NCI-H2081 treated with DMSO at 0.1 percent for 48 hours (cell line): Measurements from ENCODE around the gene HEPN1.

ENCODE experiments used
- DNase-seq: peaks from one replicate; lab custom pipeline; 2025; lab: John Stamatoyannopoulos, UW

HEPN1 gene

DNA sequence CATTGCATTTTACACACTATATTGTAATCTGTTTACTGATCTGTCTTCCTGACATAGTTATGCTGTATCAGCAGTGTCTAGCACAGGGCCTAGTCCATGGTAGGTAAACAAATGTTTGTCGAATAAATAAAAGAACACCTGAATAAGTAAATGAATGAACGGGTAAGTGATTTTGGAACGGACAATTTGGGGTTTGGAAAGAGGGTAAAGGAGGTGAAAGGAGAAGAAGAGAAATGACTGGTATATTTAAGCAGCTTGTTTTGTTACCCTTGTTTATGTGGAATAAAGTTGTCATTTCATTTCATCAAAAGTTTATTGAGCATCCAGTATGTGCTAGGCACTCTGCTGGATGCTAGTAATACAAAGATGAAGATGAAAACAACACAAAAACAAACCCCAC lies at the start of gene HEPN1:
Gene HEPN1 (plus strand): TSS at position 301 of the 400 bp plus-strand sequence.
- DNase-seq, result no peak

DNA sequence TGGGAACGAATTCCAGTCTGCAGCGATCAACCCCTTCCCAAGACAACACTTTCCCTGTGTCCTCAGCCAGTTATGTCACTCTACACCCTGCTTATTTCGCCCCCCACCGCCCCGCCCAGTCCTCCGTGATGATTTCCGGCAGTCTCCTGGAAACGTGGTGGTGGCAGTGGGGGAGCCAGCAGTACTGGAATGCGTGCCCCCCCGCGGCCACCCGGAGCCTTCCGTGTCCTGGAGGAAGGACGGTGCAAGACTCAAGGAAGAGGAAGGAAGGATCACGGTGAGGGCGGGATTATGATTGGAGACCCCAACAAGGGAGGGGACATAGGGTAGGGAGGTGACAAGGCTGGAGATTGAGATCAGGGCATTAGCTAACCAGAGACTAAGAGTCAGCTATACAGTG lies 49.7 kb upstream of the HEPN1 start:
- DNase-seq, result no peak

DNA sequence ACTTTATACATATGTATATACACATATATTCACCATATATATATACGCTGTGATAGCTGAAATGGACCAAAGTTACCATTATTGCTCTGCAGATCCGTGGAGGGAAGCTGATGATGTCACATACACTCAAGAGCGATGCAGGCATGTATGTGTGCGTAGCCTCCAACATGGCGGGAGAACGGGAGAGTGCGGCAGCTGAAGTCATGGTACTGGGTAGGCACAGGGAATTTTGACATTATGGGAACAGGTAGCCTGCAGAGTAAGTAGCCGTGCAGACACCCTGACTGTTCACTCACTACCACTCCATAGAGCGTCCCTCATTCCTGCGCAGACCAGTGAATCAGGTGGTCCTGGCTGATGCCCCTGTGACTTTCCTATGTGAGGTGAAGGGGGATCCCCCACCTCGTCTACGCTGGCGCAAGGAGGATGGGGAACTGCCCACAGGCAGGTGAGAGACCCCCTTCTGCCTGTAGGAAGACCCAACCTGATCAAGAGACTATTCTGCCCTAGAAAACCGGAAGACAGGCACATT lies 49.1 kb upstream of the HEPN1 start:
- no peak for DNase-seq

DNA sequence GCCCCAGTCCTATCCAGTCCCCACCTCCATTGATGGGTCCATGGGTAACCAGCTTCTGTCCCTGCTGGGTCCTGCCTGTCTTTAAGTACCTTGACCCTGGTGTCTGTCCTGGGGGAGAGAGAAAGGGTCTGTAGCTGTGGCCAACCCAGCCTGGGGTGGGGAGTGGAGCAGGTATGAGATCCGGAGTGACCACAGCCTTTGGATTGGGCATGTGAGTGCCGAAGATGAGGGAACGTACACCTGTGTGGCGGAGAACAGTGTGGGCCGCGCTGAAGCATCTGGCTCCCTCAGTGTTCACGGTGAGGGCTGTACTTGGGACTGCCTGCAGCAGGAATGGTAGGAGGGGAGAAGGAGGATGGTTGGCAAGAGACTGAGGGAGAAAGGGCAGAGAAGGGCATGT lies 48.6 kb upstream of the HEPN1 start:
- DNase-seq, result no peak

DNA sequence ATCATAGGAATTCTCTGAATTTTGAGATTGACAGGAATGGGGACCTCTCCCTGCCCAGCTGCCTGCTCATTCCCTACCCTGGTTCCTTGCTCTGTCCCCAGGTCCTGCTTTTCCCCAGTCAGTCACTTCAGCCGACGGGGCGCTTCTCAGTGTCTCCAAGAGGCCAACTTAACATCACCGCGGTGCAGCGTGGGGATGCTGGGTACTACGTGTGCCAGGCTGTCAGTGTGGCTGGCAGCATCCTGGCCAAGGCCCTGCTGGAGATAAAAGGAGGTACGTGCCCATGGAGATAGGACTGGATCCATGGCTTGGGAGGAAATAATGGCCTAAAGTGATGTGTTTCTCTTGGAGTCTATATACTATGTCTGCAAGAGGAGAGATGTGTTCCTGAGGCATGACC lies 46.8 kb upstream of the HEPN1 start:
- no peak for DNase-seq

DNA sequence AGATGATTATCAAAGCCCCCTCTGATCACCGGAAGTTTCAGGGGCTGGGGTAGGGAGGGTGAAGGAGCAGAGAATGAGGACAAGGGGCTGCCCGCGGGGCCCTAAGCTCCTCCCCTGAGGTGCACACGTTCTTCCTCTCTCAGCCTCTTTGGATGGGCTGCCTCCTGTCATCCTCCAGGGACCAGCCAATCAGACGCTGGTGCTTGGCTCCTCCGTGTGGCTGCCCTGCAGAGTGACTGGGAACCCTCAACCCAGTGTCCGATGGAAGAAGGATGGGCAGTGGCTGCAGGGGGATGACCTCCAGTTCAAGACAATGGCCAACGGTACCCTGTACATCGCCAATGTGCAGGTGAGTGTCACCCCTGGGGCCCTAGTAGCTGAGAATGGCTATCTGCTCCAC lies 46.3 kb upstream of the HEPN1 start:
- DNase-seq, result no peak

DNA sequence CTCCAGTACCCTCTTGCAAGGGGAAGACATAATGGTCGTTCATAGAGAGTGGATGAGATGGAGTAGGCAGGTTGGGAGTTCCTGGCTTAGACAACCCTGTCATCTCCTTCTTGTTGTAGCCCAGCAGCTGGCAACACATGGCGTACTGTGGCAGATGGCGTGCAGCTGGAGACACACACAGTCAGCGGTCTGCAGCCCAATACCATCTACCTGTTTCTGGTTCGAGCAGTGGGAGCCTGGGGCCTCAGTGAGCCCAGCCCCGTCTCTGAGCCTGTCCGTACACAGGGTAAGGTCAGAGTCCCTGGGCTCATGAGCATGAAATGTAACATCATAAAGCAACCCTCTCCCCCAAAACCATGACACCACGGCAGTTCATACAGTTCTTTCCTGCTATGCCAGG lies 45.1 kb upstream of the HEPN1 start:
- no peak for DNase-seq

DNA sequence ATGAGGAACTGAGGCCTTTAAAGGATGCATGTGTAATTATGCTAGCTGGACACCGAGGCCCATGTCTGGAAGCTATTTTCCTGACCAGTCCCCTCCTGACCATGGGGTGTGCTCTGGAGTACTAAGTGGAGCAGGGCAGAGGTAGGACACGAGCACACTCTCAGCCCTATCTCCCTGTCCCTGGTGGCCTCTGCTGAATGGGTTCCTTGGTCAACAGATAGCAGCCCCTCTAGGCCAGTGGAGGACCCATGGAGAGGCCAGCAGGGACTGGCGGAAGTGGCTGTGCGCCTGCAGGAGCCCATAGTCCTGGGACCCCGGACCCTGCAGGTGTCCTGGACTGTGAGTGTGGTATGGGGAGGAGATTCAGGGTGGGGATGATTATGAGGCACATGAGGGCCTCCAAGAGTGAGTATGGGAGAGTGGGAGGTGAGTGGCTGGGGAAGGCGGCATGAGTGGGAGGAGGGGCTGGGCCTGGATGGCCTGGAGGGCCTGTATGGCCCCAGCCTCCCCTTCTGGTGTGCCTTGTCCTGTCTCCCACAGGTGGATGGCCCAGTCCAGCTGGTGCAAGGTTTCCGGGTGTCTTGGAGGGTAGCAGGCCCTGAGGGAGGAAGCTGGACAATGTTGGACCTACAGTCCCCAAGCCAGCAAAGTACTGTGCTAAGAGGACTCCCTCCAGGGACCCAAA lies 44.3 kb upstream of the HEPN1 start:
- DNase-seq, result no peak

DNA sequence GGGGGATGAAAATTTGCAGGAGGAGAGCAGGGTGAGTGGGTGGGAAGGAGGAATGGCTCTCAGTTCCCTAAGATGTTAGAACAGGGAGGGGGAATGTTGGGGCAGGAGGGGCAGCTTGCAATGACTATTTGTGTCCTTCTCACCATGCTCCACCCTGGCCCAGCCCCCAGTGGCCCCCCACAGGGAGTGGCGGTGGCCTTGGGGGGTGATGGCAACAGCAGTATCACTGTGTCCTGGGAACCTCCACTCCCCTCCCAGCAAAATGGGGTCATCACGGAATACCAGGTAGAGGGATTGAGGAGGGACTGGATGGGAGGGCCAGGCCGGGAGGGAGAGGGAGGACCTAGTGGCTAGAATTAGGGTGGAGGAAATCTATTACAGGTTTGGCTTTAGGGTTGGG lies 43.6 kb upstream of the HEPN1 start:
- DNase-seq, result no peak

DNA sequence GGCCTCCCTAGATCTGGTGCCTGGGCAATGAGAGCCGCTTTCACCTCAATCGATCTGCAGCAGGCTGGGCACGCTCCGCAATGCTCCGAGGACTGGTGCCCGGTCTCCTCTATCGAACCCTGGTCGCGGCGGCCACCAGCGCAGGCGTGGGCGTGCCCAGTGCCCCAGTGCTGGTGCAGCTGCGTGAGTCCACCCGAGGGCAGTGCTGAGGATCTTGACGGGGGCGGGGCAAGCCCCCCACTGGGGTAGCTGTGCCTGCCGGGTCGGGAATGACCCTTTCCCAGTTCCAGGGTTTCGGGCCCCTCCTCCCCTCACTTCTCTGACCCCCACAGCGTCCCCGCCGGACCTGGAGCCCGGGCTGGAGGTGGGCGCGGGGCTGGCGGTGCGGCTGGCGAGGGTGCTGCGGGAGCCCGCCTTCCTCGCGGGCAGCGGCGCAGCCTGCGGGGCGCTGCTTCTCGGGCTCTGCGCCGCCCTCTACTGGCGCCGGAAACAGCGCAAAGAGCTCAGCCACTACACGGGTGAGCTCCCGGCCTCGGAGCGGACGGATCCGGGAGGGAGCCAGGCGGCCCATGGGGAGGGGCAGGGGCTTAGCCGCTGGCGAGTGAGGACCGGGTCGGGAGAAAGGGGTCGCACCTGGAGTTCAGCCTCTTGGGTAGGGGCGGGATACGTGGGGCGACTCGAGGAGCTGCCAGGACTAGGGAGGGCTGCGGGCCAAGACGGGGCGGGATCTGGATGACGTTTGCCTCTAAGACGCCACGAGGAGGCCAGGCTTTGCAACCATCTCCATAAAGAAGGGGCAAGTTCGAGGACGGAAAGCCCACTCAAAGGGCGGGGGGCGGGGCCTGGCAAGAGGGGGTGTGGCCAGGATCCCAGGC lies 42.9 kb upstream of the HEPN1 start:
- DNase-seq, result no peak

DNA sequence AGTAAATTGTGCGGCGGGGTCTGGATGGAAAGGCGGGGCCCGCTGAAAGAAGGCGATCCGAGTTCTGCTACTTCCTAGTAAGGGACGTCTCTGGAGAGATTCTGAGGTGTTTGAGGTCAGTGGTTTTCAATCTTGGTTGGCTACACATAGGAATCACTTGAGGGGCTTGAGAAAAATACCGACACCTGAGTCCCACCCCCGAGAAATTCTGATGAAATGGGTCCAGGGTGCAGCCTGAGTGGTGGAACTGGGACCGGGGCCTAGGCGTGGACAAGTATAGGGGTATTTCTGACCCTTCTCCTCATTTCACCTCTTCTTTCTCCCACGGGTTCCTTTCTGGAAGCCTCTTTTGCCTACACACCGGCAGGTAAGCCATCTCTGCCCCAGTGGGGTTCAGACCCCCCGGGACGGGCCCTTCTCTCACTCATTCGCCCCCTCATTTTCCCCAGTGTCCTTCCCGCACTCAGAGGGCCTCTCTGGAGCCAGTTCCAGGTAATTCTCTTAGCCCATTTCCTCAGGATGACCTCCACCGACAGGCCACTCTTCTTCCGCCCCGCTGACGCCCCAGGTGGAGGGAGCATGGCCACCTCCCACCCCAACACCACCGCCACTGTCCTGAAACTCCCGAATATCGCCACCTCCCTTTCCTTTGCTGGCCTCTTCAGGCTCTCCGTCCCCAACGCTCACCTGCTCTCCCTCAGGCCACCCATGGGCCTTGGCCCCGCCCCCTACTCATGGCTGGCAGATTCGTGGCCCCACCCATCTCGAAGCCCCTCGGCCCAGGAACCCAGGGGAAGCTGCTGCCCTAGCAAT lies 42.0 kb upstream of the HEPN1 start:
- no peak for DNase-seq

DNA sequence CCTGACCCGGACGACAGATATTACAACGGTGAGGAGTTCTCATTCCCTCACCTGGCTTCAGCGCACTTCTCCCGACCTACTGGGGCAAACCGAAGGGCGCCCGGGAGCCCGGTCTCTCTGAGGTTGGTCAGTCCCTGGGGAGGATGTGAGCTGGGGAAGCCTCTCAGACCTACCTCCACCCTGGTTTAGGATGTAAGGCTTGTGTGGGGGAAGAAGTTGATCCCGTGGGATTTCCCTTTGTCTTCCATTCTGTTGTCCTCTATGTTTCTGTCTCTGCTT lies 41.5 kb upstream of the HEPN1 start:
- no peak for DNase-seq

DNA sequence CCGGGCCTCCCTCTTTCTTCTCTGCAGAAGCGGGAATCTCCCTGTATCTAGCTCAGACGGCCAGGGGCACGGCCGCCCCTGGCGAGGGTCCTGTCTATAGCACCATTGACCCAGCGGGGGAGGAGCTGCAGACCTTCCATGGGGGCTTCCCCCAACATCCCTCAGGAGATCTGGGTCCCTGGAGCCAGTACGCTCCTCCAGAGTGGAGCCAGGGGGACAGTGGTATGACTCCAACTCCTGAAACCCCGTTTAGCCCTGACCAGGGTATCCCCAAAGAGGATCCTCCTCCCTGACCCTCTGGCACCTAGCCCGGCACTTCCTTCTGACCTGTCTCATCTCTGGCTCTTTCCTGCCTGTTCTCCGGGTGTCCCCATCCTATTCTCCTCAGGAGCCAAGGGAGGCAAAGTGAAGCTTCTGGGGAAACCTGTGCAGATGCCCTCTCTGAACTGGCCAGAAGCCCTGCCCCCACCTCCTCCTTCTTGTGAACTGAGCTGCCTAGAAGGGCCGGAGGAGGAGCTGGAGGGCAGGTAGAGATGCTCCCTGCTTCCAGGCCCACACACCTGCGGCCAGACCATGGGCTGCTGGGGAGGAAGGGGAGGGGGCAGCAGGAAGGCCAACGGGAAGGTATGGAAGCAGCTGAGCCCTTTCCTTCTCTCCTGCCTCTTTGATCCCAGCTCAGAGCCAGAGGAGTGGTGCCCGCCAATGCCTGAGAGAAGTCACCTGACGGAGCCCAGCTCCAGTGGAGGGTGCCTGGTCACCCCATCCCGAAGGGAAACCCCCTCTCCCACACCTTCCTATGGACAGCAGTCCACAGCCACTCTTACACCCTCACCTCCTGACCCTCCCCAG lies 40.9 kb upstream of the HEPN1 start:
- no peak for DNase-seq

DNA sequence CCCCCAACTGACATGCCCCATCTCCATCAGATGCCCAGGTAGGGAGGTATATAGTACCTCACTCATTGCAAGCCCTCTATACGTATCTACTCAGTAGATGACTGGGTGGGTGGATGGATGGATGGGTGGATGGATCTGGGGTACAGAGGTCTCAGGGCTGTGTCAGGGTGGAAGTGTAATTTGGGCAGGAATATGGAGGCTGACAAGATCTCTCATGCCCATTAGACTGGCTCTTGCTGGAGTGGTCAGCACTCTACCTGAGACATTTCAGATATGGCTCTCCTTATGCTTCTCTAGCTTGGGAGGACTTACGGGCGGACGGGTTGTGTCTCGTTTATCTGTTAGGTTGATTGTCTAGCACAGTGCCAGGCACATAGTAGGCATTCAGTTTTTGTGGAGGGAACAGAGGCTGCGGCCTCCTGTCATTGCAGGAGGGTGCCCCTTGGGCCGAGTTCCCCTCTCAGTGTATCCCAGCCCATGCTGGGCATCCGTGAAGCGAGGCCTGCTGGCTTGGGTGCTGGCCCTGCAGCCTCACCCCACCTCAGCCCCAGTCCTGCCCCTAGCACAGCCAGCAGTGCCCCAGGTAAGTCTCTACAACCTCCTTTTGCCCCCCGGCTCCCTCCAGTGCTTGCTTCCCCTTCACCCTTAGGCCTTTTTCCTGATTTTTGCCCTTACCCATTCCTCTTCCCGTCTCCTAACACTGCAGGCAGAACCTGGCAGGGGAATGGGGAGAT lies 40.1 kb upstream of the HEPN1 start:
- DNase-seq, result no peak

DNA sequence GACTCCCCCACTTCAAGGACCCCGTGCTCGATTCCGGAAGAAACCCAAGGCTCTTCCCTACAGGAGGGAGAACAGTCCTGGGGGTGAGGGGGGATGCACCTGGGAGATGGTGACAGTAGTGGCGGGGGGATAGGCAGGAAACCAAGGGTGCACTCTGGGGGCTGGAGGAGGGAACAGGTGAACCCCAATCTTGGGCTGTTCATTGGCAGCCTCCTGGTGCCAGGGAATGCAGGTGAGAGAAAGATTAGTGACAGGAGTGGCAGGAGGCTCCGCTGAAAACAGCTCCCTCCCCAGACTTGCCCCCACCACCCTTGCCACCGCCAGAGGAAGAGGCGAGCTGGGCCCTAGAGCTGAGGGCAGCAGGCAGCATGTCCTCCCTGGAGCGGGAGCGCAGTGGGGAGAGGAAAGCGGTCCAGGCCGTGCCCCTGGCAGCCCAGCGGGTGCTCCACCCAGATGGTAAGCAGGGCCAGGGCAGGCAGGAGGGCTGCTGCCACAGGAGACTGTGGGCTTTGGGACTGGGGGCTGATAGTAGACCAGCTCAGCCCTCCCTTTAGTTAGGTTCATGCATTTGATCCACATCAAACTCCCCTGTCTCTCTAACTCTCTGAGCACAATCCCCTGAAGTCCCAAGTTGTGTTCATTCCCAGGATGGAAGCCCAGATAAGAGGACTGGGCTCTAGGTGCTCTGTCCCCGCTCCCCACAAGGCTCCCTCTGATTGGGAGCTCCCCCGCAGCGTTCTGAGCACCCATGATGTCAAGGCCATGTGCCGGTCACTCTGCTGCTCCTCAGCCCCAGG lies 39.4 kb upstream of the HEPN1 start:
- DNase-seq, result no peak

DNA sequence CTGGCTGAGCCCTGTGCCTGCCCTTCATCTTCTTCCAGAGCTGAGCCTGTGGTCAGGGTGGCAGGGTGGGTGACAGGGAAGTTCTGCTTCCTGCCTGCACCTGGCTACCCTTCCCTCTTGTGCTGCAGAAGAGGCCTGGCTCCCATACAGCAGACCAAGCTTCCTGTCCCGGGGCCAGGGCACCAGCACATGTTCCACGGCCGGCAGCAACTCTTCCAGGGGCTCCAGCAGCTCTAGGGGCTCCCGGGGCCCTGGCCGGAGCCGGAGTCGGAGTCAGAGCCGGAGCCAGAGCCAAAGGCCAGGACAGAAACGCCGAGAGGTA lies 38.8 kb upstream of the HEPN1 start:
- DNase-seq, result no peak

DNA sequence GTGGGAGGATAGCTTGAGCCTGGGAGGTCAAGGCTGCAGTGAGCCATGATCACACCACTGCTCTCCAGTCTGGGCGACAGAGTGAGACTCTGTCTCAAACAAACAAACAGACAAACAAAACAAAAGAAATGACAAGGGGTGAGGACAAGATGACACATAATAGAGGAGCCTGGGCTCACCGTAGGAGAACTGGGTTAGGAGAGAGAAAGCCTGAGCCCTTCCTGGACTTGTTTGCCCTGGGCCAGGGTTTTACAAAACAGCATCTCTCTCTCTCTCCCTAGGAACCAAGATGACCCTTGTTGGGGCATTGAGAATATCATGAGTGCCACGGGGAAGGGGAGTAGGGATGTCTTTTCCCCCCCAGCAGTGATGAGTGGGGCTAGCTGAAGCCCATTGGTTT lies 38.1 kb upstream of the HEPN1 start:
- no peak for DNase-seq

DNA sequence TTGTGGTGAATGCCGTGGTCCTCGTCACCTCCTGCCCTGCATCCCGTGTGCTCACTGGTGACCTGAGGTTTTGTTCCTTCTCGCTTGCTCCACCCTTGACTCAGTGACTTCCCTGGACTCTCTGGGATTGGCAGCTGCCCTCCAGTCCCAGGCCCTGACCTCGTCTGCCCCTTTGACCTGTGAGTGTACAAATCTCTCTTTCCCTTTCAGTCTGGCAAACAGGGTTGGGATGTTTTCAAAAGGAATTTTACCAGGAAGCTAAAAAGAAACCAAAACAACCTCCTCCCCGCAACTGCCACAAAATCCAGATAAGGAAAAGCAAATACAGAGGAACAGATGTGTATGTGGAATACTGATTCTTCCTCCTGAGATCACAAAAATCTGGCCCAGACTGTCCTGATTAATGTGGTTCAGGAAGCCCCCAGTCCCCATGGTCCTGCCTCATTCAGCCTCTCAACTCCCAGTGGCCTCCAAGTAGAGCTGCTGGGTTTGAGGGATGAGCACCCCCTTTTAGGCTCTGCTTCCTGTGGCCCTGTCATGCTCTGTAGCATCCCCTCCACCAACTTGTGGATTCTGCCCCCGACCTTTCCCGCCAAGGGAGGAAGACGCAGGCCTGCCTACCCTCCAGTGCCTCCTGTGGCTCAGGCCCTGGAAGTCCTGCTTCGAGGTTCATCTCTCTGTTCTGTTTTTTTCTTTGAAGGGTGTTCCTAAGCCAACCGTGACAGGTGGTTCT lies 36.5 kb upstream of the HEPN1 start:
- no peak for DNase-seq

DNA sequence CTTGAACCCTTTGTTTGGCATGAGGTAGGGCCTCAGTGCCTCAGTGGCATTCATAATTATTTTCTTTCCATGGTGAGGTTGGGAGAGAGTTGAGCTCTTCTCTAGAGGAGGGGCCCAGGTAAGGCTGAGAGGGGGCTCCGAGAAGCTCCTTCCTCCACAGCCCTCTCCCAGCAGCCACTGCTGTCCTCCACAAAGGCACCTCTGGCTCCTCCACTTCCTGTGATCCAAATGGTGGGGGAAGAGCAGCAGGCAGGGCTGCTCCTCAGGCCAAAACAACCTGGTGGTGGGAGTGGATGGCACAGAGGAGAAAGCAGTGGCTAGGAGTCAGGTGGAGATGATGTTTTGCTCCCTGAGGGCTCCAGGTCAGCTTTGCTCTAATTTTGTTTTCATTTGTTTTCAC lies 34.7 kb upstream of the HEPN1 start:
- DNase-seq, result no peak
